ENCODE measurements around the gene SPAG16. TPM values are rescaled to one million over a fixed set of nuclear protein-coding genes. Genes with fewer than 3 reads are reported as not detected.
"Not testable (repeated sequence)": the region's sequence is repeated elsewhere in the genome, so short reads cannot be mapped to it uniquely, and the experiment has no call there.

Gene SPAG16
- total RNA-seq, 1 donor from 2014 or later = 10.9 TPM

GRCh38 chr2:213995400-213996105, 711.3 kb downstream of the SPAG16 start:
- DNase-seq (ENCODE audit: low spot score) = no peak

- DNase-seq (ENCODE audit: low spot score) = not testable (repeated sequence)
Measured at GRCh38 chr2:213998976-213999375, 714.7 kb downstream of the SPAG16 start.

- DNase-seq (ENCODE audit: low spot score) = no peak
Measured at GRCh38 chr2:214004463-214004862, 720.2 kb downstream of the SPAG16 start.

GRCh38 chr2:214005337-214005736, 721.1 kb downstream of the SPAG16 start:
- DNase-seq (ENCODE audit: low spot score) = no peak

- no peak for DNase-seq (ENCODE audit: low spot score)
Measured at GRCh38 chr2:214006601-214007000, 722.3 kb downstream of the SPAG16 start.

- DNase-seq (ENCODE audit: low spot score) = no peak
Measured at GRCh38 chr2:214011676-214012075, 727.4 kb downstream of the SPAG16 start.

GRCh38 chr2:214014551-214015220, 730.4 kb downstream of the SPAG16 start:
- no peak for DNase-seq (ENCODE audit: low spot score)

- DNase-seq (ENCODE audit: low spot score) = no peak
Measured at GRCh38 chr2:214019229-214019972, 735.1 kb downstream of the SPAG16 start.

- no peak for DNase-seq (ENCODE audit: low spot score)
Measured at GRCh38 chr2:214019973-214020345, 735.7 kb downstream of the SPAG16 start.

GRCh38 chr2:214029190-214029589, 744.9 kb downstream of the SPAG16 start:
- DNase-seq (ENCODE audit: low spot score) = no peak

- DNase-seq (ENCODE audit: low spot score) = no peak
Measured at GRCh38 chr2:214031566-214031965, 747.3 kb downstream of the SPAG16 start.

- no peak for DNase-seq (ENCODE audit: low spot score)
Measured at GRCh38 chr2:214034417-214034816, 750.2 kb downstream of the SPAG16 start.

GRCh38 chr2:214035091-214035852, 751.0 kb downstream of the SPAG16 start:
- DNase-seq (ENCODE audit: low spot score) = no peak

GRCh38 chr2:214035921-214036320, 751.7 kb downstream of the SPAG16 start:
- no peak for DNase-seq (ENCODE audit: low spot score)

GRCh38 chr2:214038186-214038585, 753.9 kb downstream of the SPAG16 start:
- no peak for DNase-seq (ENCODE audit: low spot score)

GRCh38 chr2:214050731-214051130, 766.5 kb downstream of the SPAG16 start:
- DNase-seq (ENCODE audit: low spot score) = no peak

- no peak for DNase-seq (ENCODE audit: low spot score)
Measured at GRCh38 chr2:214051585-214051984, 767.3 kb downstream of the SPAG16 start.

GRCh38 chr2:214052235-214052634, 768.0 kb downstream of the SPAG16 start:
- DNase-seq (ENCODE audit: low spot score) = no peak

- no peak for DNase-seq (ENCODE audit: low spot score)
Measured at GRCh38 chr2:214057986-214058385, 773.7 kb downstream of the SPAG16 start.

GRCh38 chr2:214062279-214062678, 778.0 kb downstream of the SPAG16 start:
- DNase-seq (ENCODE audit: low spot score) = not testable (repeated sequence)

GRCh38 chr2:214064471-214064870, 780.2 kb downstream of the SPAG16 start:
- DNase-seq (ENCODE audit: low spot score) = no peak

Data from mesenteric fat pad (tissue), 1 donor.